GM19043 (cell line): Measurements from ENCODE around the gene ZNRF3.
"Not testable (repeated sequence)": the region's sequence is repeated elsewhere in the genome, so short reads cannot be mapped to it uniquely, and the experiment has no call there.

ENCODE experiments used
- ATAC-seq: cut with Tn5 transposase; IDR thresholded peaks from one replicate; pipeline ENCODE4 v1.9.1; 2021; ENCODE audit warnings: low read depth; ENCODE audit not compliant: unreplicated experiment

ZNRF3 gene

GRCh38 chr22:28882878-28883656 lies at the start of gene ZNRF3:
Gene ZNRF3, plus strand, starts transcription at chr22:28883572. Its CDS starts 195 bp downstream, at chr22:28883767.
- no peak for ATAC-seq

GRCh38 chr22:28835630-28836189 lies 47.7 kb upstream of the ZNRF3 start:
- ATAC-seq: no peak

GRCh38 chr22:28837640-28838039 lies 45.7 kb upstream of the ZNRF3 start:
- no peak for ATAC-seq

GRCh38 chr22:28838971-28839370 lies 44.4 kb upstream of the ZNRF3 start:
- no peak for ATAC-seq

- no peak for ATAC-seq
Measured at GRCh38 chr22:28841111-28841510, 42.3 kb upstream of the ZNRF3 start.

GRCh38 chr22:28843633-28844032 lies 39.7 kb upstream of the ZNRF3 start:
- no peak for ATAC-seq

GRCh38 chr22:28844277-28844676 lies 39.1 kb upstream of the ZNRF3 start:
- ATAC-seq: not testable (repeated sequence)

GRCh38 chr22:28846994-28847393 lies 36.4 kb upstream of the ZNRF3 start:
- no peak for ATAC-seq

- ATAC-seq: no peak
Measured at GRCh38 chr22:28855355-28856094, 27.8 kb upstream of the ZNRF3 start.

GRCh38 chr22:28856095-28856455 lies 27.3 kb upstream of the ZNRF3 start:
- no peak for ATAC-seq

- ATAC-seq: no peak
Measured at GRCh38 chr22:28857288-28857687, 26.1 kb upstream of the ZNRF3 start.

- ATAC-seq: no peak
Measured at GRCh38 chr22:28864878-28865596, 18.3 kb upstream of the ZNRF3 start.

- ATAC-seq: no peak
Measured at GRCh38 chr22:28867191-28867590, 16.2 kb upstream of the ZNRF3 start.

GRCh38 chr22:28868389-28868788 lies 15.0 kb upstream of the ZNRF3 start:
- not testable (repeated sequence) for ATAC-seq

GRCh38 chr22:28869736-28870135 lies 13.6 kb upstream of the ZNRF3 start:
- no peak for ATAC-seq

GRCh38 chr22:28873183-28873963 lies 10.0 kb upstream of the ZNRF3 start:
- ATAC-seq: no peak

- ATAC-seq: no peak
Measured at GRCh38 chr22:28874061-28874460, 9.3 kb upstream of the ZNRF3 start.

- no peak for ATAC-seq
Measured at GRCh38 chr22:28874811-28875320, 8.5 kb upstream of the ZNRF3 start.

- no peak for ATAC-seq
Measured at GRCh38 chr22:28882545-28882877, 861 bp upstream of the ZNRF3 start.

- no peak for ATAC-seq
Measured at GRCh38 chr22:28883657-28883916, 215 bp downstream of the ZNRF3 start.
